ENCODE data around the gene CEP72.

DNA sequence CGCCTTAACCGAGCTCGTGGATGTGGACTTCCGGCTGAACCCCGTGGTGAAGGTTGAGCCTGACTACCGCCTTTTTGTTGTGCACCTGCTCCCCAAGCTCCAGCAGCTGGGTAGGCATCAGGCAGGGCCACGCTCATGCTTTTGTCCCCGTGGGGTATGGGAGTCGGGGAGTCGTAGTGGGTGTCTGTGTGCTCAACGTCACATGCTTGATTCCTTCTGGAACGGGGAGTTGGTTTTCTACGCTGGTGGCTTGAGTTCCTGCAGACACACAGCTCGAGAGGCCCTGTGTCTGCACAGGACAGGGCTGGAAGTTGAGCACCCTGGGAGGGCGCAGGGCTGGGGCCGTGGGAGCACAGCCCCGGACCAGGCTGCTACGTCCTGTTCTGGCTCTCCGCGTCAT, 8.0 kb downstream of the CEP72 start:
- TF ChIP-seq TAF1 (IDR thresholded peaks at IDR 0.05; ENCODE audit: low read depth): no peak
- TF ChIP-seq NFIC (IDR thresholded peaks at IDR 0.05): no peak
- TF ChIP-seq YY1 (IDR thresholded peaks at IDR 0.05; ENCODE audit: low read depth): no peak
- no peak for TF ChIP-seq EGR1 (IDR thresholded peaks at IDR 0.05)
- no peak for TF ChIP-seq EP300 (IDR thresholded peaks at IDR 0.05; ENCODE audit: borderline replicate concordance)
- TF ChIP-seq, protein P1, sequence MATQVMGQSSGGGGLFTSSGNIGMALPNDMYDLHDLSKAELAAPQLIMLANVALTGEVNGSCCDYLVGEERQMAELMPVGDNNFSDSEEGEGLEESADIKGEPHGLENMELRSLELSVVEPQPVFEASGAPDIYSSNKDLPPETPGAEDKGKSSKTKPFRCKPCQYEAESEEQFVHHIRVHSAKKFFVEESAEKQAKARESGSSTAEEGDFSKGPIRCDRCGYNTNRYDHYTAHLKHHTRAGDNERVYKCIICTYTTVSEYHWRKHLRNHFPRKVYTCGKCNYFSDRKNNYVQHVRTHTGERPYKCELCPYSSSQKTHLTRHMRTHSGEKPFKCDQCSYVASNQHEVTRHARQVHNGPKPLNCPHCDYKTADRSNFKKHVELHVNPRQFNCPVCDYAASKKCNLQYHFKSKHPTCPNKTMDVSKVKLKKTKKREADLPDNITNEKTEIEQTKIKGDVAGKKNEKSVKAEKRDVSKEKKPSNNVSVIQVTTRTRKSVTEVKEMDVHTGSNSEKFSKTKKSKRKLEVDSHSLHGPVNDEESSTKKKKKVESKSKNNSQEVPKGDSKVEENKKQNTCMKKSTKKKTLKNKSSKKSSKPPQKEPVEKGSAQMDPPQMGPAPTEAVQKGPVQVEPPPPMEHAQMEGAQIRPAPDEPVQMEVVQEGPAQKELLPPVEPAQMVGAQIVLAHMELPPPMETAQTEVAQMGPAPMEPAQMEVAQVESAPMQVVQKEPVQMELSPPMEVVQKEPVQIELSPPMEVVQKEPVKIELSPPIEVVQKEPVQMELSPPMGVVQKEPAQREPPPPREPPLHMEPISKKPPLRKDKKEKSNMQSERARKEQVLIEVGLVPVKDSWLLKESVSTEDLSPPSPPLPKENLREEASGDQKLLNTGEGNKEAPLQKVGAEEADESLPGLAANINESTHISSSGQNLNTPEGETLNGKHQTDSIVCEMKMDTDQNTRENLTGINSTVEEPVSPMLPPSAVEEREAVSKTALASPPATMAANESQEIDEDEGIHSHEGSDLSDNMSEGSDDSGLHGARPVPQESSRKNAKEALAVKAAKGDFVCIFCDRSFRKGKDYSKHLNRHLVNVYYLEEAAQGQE (IDR thresholded peaks at IDR 0.05; ENCODE audit: low read depth): no peak
- no peak for TF ChIP-seq MAX (IDR thresholded peaks at IDR 0.05)
- TF ChIP-seq TCF12 (IDR thresholded peaks at IDR 0.05; ENCODE audit: low read depth): no peak
- TF ChIP-seq CREB1 (IDR thresholded peaks at IDR 0.05; ENCODE audit: low read depth): no peak
- no peak for TF ChIP-seq ZBTB7A (IDR thresholded peaks at IDR 0.05; ENCODE audit: low read depth)
- TF ChIP-seq RAD21 (IDR thresholded peaks at IDR 0.05; ENCODE audit: low read depth): no peak
- TF ChIP-seq TEAD4 (IDR thresholded peaks at IDR 0.05): no peak
- no peak for TF ChIP-seq FOXM1 (IDR thresholded peaks at IDR 0.05; ENCODE audit: borderline replicate concordance, low read depth)
- no peak for TF ChIP-seq CEBPB (IDR thresholded peaks at IDR 0.05)

Measured in Ishikawa (cell line).